Measurements from ENCODE around the gene C1QTNF1. TPM values are rescaled to one million over a fixed set of nuclear protein-coding genes. Genes with fewer than 3 reads are reported as not detected.
"Not testable (repeated sequence)": the region's sequence is repeated elsewhere in the genome, so short reads cannot be mapped to it uniquely, and the experiment has no call there.

C1QTNF1 gene
- total RNA-seq, 6 experiments from 2014 or later = 8.0 to 15.0 (median 8.6) TPM

- H3K27me3 Mint-ChIP-seq (ENCODE audit: insufficient read depth) = no peaks in the 10 kb centered on the region; the same call in 1 of the 2 replicates
- peaks cover 43% of the 10 kb centered on the region for H3K4me1 Mint-ChIP-seq (ENCODE audit: low read depth)
- no peaks in the 10 kb centered on the region for H3K9me3 Mint-ChIP-seq
- H3K4me3 Mint-ChIP-seq = peak overlapping the region; percentile 72
- DNase-seq = no peak
- peak overlapping the region; percentile 92 for H3K27ac Mint-ChIP-seq
- no peak for TF ChIP-seq CTCF (IDR thresholded peaks at IDR 0.05)
- peaks cover 4% of the 10 kb centered on the region; the same call in 1 of the 2 replicates for H3K36me3 Mint-ChIP-seq (ENCODE audit: low read depth)
These were observed 3.4 kb downstream of the C1QTNF1 start for GRCh38 chr17:79027274-79027924.

- Mint-ChIP-seq H3K4me1 (ENCODE audit: low read depth) (peaks cover 43% of the 10 kb centered on the region), H3K27me3 (ENCODE audit: insufficient read depth) (peaks cover 2% of the 10 kb centered on the region), H3K9me3 (no peaks in the 10 kb centered on the region), H3K27ac (peak overlapping the region; percentile 92; the same call in 1 of the 2 replicates), H3K36me3 (ENCODE audit: low read depth) (peaks cover 4% of the 10 kb centered on the region; the same call in 1 of the 2 replicates), H3K4me3 (peak overlapping the region; percentile 72; the same call in 1 of the 2 replicates)
- no peak for TF ChIP-seq CTCF (IDR thresholded peaks at IDR 0.05)
- no peak for DNase-seq
These were observed 4.0 kb downstream of the C1QTNF1 start for GRCh38 chr17:79027925-79028491.

GRCh38 chr17:79028496-79029326, 4.7 kb downstream of the C1QTNF1 start:
- peaks cover 3% of the 10 kb centered on the region for H3K27me3 Mint-ChIP-seq (ENCODE audit: insufficient read depth)
- H3K4me3 Mint-ChIP-seq = no peak overlapping the region
- peak; percentile 47; the same call in 1 of the 2 replicates for TF ChIP-seq CTCF (IDR thresholded peaks at IDR 0.05)
- H3K27ac Mint-ChIP-seq = no peak overlapping the region
- DNase-seq = no peak
- peaks cover 4% of the 10 kb centered on the region; the same call in 1 of the 2 replicates for H3K36me3 Mint-ChIP-seq (ENCODE audit: low read depth)
- H3K4me1 Mint-ChIP-seq (ENCODE audit: low read depth) = peaks cover 43% of the 10 kb centered on the region
- no peaks in the 10 kb centered on the region for H3K9me3 Mint-ChIP-seq

- no peaks in the 10 kb centered on the region for H3K9me3 Mint-ChIP-seq
- H3K27ac Mint-ChIP-seq = no peak overlapping the region
- no peak for TF ChIP-seq CTCF (IDR thresholded peaks at IDR 0.05)
- no peak for DNase-seq
- peaks cover 3% of the 10 kb centered on the region for H3K27me3 Mint-ChIP-seq (ENCODE audit: insufficient read depth)
- H3K36me3 Mint-ChIP-seq (ENCODE audit: low read depth) = peaks cover 4% of the 10 kb centered on the region; the same call in 1 of the 2 replicates
- H3K4me1 Mint-ChIP-seq (ENCODE audit: low read depth) = peaks cover 43% of the 10 kb centered on the region
- H3K4me3 Mint-ChIP-seq = no peak overlapping the region
These were observed 5.5 kb downstream of the C1QTNF1 start for GRCh38 chr17:79029327-79030009.

GRCh38 chr17:79030636-79031035, 6.7 kb downstream of the C1QTNF1 start:
- not testable (repeated sequence) for H3K27me3 Mint-ChIP-seq (ENCODE audit: insufficient read depth); H3K9me3 Mint-ChIP-seq; H3K27ac Mint-ChIP-seq; DNase-seq; H3K36me3 Mint-ChIP-seq (ENCODE audit: low read depth); H3K4me3 Mint-ChIP-seq
- peaks cover 45% of the 10 kb centered on the region for H3K4me1 Mint-ChIP-seq (ENCODE audit: low read depth)

All from HFFc6 (cell line).